ENCODE results near the gene EFHD1. TPM values are rescaled to one million over a fixed set of nuclear protein-coding genes. Genes with fewer than 3 reads are reported as not detected.

The EFHD1 gene
- total and polyA plus RNA-seq, 2 of the 13 experiments (the other 11 are each of a cell fraction or from before 2014, with no cell fraction given) = 0.09 TPM; not detected in 1

DNA sequence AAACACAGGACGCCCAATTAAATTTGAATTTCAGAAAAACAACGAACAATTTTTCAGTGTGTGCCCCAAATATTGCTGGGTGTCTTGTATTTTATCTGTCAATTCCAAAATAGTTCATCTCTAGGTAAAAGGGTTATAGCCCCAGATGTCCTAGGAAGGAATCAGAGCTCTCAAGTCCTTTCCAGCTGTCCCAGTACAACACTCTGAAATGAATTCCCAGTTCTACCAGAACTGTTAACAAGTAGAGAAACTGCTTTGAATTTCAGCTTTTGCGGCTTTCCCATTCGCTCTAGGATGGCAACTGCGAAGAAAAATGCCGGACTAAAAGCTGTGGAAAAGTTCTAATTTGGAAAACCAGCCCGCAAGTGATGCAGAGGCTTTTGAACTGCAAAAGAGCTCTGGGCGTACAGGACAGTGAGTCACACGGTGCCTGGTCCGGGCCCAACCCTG lies 63.2 kb downstream of the EFHD1 start (continued):
- TF ChIP-seq, protein P1, sequence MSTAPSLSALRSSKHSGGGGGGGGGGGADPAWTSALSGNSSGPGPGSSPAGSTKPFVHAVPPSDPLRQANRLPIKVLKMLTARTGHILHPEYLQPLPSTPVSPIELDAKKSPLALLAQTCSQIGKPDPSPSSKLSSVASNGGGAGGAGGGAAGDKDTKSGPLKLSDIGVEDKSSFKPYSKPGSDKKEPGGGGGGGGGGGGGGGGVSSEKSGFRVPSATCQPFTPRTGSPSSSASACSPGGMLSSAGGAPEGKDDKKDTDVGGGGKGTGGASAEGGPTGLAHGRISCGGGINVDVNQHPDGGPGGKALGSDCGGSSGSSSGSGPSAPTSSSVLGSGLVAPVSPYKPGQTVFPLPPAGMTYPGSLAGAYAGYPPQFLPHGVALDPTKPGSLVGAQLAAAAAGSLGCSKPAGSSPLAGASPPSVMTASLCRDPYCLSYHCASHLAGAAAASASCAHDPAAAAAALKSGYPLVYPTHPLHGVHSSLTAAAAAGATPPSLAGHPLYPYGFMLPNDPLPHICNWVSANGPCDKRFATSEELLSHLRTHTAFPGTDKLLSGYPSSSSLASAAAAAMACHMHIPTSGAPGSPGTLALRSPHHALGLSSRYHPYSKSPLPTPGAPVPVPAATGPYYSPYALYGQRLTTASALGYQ (CRISPR knock-in tag; IDR thresholded peaks at IDR 0.05) = no peak
- TF ChIP-seq ZNF264 (CRISPR knock-in tag; IDR thresholded peaks at IDR 0.05) (no peak), NFIC (IDR thresholded peaks at IDR 0.05; ENCODE audit: low read length) (no peak), ZNF136 (CRISPR knock-in tag; IDR thresholded peaks at IDR 0.05; ENCODE audit: low read depth) (no peak), ZUFSP (CRISPR knock-in tag; IDR thresholded peaks at IDR 0.05; ENCODE audit: borderline replicate concordance) (no peak), PHF21A (CRISPR knock-in tag; IDR thresholded peaks at IDR 0.05) (0 out of 2 replicates have a peak, but pooled peaks have one; percentile 7), ZNF609 (CRISPR knock-in tag; IDR thresholded peaks at IDR 0.05; ENCODE audit: borderline replicate concordance) (no peak), CBX1 (IDR thresholded peaks at IDR 0.05; ENCODE audit: low read depth) (no peak), ZBTB20 (CRISPR knock-in tag; IDR thresholded peaks at IDR 0.05; ENCODE audit: borderline replicate concordance, low read depth) (0 out of 2 replicates have a peak, but pooled peaks have one; percentile 14), FOSL2 (CRISPR knock-in tag; IDR thresholded peaks at IDR 0.05) (peak; percentile 83)
- TF ChIP-seq, protein P2, sequence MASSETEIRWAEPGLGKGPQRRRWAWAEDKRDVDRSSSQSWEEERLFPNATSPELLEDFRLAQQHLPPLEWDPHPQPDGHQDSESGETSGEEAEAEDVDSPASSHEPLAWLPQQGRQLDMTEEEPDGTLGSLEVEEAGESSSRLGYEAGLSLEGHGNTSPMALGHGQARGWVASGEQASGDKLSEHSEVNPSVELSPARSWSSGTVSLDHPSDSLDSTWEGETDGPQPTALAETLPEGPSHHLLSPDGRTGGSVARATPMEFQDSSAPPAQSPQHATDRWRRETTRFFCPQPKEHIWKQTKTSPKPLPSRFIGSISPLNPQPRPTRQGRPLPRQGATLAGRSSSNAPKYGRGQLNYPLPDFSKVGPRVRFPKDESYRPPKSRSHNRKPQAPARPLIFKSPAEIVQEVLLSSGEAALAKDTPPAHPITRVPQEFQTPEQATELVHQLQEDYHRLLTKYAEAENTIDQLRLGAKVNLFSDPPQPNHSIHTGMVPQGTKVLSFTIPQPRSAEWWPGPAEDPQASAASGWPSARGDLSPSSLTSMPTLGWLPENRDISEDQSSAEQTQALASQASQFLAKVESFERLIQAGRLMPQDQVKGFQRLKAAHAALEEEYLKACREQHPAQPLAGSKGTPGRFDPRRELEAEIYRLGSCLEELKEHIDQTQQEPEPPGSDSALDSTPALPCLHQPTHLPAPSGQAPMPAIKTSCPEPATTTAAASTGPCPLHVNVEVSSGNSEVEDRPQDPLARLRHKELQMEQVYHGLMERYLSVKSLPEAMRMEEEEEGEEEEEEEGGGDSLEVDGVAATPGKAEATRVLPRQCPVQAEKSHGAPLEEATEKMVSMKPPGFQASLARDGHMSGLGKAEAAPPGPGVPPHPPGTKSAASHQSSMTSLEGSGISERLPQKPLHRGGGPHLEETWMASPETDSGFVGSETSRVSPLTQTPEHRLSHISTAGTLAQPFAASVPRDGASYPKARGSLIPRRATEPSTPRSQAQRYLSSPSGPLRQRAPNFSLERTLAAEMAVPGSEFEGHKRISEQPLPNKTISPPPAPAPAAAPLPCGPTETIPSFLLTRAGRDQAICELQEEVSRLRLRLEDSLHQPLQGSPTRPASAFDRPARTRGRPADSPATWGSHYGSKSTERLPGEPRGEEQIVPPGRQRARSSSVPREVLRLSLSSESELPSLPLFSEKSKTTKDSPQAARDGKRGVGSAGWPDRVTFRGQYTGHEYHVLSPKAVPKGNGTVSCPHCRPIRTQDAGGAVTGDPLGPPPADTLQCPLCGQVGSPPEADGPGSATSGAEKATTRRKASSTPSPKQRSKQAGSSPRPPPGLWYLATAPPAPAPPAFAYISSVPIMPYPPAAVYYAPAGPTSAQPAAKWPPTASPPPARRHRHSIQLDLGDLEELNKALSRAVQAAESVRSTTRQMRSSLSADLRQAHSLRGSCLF (CRISPR knock-in tag; IDR thresholded peaks at IDR 0.05; ENCODE audit: borderline replicate concordance) = no peak
- TF ChIP-seq, protein P3, sequence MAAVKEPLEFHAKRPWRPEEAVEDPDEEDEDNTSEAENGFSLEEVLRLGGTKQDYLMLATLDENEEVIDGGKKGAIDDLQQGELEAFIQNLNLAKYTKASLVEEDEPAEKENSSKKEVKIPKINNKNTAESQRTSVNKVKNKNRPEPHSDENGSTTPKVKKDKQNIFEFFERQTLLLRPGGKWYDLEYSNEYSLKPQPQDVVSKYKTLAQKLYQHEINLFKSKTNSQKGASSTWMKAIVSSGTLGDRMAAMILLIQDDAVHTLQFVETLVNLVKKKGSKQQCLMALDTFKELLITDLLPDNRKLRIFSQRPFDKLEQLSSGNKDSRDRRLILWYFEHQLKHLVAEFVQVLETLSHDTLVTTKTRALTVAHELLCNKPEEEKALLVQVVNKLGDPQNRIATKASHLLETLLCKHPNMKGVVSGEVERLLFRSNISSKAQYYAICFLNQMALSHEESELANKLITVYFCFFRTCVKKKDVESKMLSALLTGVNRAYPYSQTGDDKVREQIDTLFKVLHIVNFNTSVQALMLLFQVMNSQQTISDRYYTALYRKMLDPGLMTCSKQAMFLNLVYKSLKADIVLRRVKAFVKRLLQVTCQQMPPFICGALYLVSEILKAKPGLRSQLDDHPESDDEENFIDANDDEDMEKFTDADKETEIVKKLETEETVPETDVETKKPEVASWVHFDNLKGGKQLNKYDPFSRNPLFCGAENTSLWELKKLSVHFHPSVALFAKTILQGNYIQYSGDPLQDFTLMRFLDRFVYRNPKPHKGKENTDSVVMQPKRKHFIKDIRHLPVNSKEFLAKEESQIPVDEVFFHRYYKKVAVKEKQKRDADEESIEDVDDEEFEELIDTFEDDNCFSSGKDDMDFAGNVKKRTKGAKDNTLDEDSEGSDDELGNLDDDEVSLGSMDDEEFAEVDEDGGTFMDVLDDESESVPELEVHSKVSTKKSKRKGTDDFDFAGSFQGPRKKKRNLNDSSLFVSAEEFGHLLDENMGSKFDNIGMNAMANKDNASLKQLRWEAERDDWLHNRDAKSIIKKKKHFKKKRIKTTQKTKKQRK (IDR thresholded peaks at IDR 0.05; ENCODE audit: low read length) = no peak

Measured in HepG2 (cell line).